HepG2 (cell line): Measurements from ENCODE around the gene PTRH2. TPM values are rescaled to one million over a fixed set of nuclear protein-coding genes. Genes with fewer than 3 reads are reported as not detected.

Source experiments
- CREB1 ChIP-seq, 2 experiments: fragments of 450-650 bp in 1 of 2; IDR thresholded peaks; 2 replicates each; pipeline ENCODE4 v1.6.1; 2016 to 2017; ENCODE audit warnings: control low read depth in 1 of 2, mild to moderate bottlenecking in 1 of 2, missing compliant biosample characterization in 1 of 2, missing genetic modification characterization in 1 of 2
- EP300 ChIP-seq, 3 experiments: sonication (generic) in 1 of 3; formaldehyde crosslinking in 1 of 3; IDR thresholded peaks; 2 replicates each; pipeline versions ENCODE4 v1.5.1 to v1.6.1; 2011 to 2020; ENCODE audit warnings: low read depth in 2 of 3, low read length in 2 of 3, borderline replicate concordance in 1 of 3, improper control_type of control experiment in 1 of 3, mild to moderate bottlenecking in 1 of 3, missing genetic modification reagents in 1 of 3, moderate library complexity in 1 of 3
- GABPA ChIP-seq, 2 experiments: IDR thresholded peaks; 2 replicates each; pipeline ENCODE4 v1.6.1; 2011 to 2016; ENCODE audit warnings: low read depth in 2 of 2, low read length in 1 of 2, missing biosample characterization in 1 of 2, missing genetic modification characterization in 1 of 2
- JUN ChIP-seq: sonication (generic); formaldehyde crosslinking; IDR thresholded peaks from 2 replicates; pipeline ENCODE4 v1.4.0; 2020; ENCODE audit warnings: mild to moderate bottlenecking, missing genetic modification reagents
- JUND ChIP-seq: sonication (generic); formaldehyde crosslinking; IDR thresholded peaks from 2 replicates; pipeline ENCODE4 v1.8.0; 2022; ENCODE audit warnings: mild to moderate bottlenecking, missing genetic modification reagents
- KAT8 ChIP-seq: IDR thresholded peaks from 2 replicates; pipeline ENCODE4 v1.6.1; 2016; ENCODE audit warnings: missing genetic modification reagents, missing compliant biosample characterization
- NR2F6 ChIP-seq, 2 experiments: IDR thresholded peaks; 2 replicates each; pipeline ENCODE4 v1.6.1; 2016; ENCODE audit warnings: antibody characterized with exemption in 1 of 2, mild to moderate bottlenecking in 1 of 2
- PATZ1 ChIP-seq: sonication (generic); formaldehyde crosslinking; IDR thresholded peaks from 2 replicates; pipeline ENCODE4 v1.4.0; 2020; ENCODE audit warnings: missing genetic modification reagents
- RARA ChIP-seq: IDR thresholded peaks from 2 replicates; pipeline ENCODE4 v1.6.1; 2016; ENCODE audit warnings: missing genetic modification reagents, missing compliant biosample characterization
- RCOR2 ChIP-seq: IDR thresholded peaks from 2 replicates; pipeline ENCODE4 v1.6.1; 2016; ENCODE audit warnings: missing biosample characterization, missing genetic modification reagents
- SOX6 ChIP-seq, 2 experiments: fragments of 450-650 bp in 1 of 2; sonication (generic) in 1 of 2; formaldehyde crosslinking in 1 of 2; IDR thresholded peaks; 2 replicates each; pipeline versions ENCODE4 v1.4.0 to v1.6.1; 2017 to 2020; ENCODE audit warnings: antibody characterized with exemption in 1 of 2, mild to moderate bottlenecking in 1 of 2, missing genetic modification reagents in 1 of 2
- STAG1 ChIP-seq: sonication (generic); formaldehyde crosslinking; IDR thresholded peaks from 2 replicates; pipeline ENCODE4 v1.4.0; 2020; ENCODE audit warnings: missing genetic modification reagents
- TFE3 ChIP-seq: IDR thresholded peaks from 2 replicates; pipeline ENCODE4 v1.6.1; 2016
- YEATS2 ChIP-seq: sonication (generic); formaldehyde crosslinking; IDR thresholded peaks from 2 replicates; pipeline ENCODE4 v1.4.0; 2020; ENCODE audit warnings: missing genetic modification reagents, borderline replicate concordance
- ZNF367 ChIP-seq: sonication (generic); formaldehyde crosslinking; IDR thresholded peaks from 2 replicates; pipeline ENCODE4 v1.4.0; 2020; ENCODE audit warnings: missing genetic modification reagents, borderline replicate concordance
- ZNF460 ChIP-seq: sonication (generic); formaldehyde crosslinking; IDR thresholded peaks from 2 replicates; pipeline ENCODE4 v1.5.1; 2020; ENCODE audit warnings: missing genetic modification reagents, mild to moderate bottlenecking, borderline replicate concordance
- ZNF614 ChIP-seq: IDR thresholded peaks from 2 replicates; pipeline ENCODE4 v1.6.1; 2018; ENCODE audit warnings: missing biosample characterization, missing genetic modification reagents, inconsistent platforms, borderline replicate concordance
- polyA plus RNA-seq, 8 experiments: library from polyadenylated mRNA; depleted of rRNA in 3 of 8; stranded (reverse) in 7 of 8; unstranded in 1 of 8; fragments of >200 nt; fragmentation: Illumina TruSeq in 4 of 8; extraction: Trizol in 4 of 8; gene quantifications; 2 replicates each; pipeline versions ENCODE4 v1.2.1 to v1.2.3, GENCODE V29; 2011 to 2016; ENCODE audit warnings: low read depth in 4 of 8, missing spikeins in 1 of 8, mixed read lengths in 1 of 8; ENCODE audit not compliant: insufficient read depth in 1 of 8
- total RNA-seq, 5 experiments: library from RNA; depleted of rRNA; stranded (reverse); fragments of >200 nt; fragmentation: Illumina TruSeq; extraction: Trizol; gene quantifications; 2 replicates each; pipeline ENCODE4 v1.2.3, GENCODE V29; 2016; ENCODE audit warnings: low read depth in 1 of 5
- TF ChIP-seq, protein P1 (sequence below): sonication (generic); formaldehyde crosslinking; IDR thresholded peaks from 2 replicates; pipeline ENCODE4 v1.8.0; 2022; ENCODE audit warnings: missing genetic modification reagents, mild to moderate bottlenecking, moderate library complexity, borderline replicate concordance
- TF ChIP-seq, protein P2 (sequence below): sonication (generic); formaldehyde crosslinking; IDR thresholded peaks from 2 replicates; pipeline ENCODE4 v1.5.1; 2020; ENCODE audit warnings: mild to moderate bottlenecking, missing genetic modification reagents

PTRH2 gene
- total and polyA plus RNA-seq, 2 of the 13 experiments (the other 11 are each of a cell fraction or from before 2014, with no cell fraction given), result 67.7 to 83.3 TPM

DNA sequence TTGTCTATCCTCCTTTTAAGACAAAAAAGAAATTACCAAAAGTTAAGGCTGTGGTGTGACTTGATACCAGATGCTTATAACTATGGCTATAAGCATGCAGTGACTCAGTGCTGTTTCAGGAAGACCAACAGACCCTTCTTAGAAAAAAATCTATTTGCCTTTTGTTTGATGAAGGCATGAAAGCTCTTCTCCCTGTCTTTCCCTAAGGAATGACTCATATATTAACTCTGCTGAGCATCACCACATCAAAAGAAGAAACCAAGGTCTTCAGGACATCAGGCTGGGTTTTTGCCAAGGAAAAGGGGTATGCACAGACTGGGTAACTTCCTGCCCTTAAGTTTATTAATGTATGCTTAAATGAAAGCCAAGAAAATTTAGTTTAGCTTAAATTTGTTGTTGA, 47.3 kb upstream of the PTRH2 start (continued):
- TF ChIP-seq PATZ1 (CRISPR knock-in tag) (0 out of 2 replicates have a peak, but pooled peaks have one; percentile 22), ZNF460 (CRISPR knock-in tag) (no peak), ZNF367 (CRISPR knock-in tag) (no peak), JUN (CRISPR knock-in tag) (peak; percentile 83), NR2F6 (IDR thresholded peaks at IDR 0.05) (peak; percentile 32; the same call in 1 of the 2 replicates), NR2F6 (CRISPR knock-in tag; IDR thresholded peaks at IDR 0.05) (peak; percentile 62), RCOR2 (CRISPR knock-in tag) (peak; percentile 56; the same call in 1 of the 2 replicates), RARA (CRISPR knock-in tag) (peak; percentile 91), JUND (CRISPR knock-in tag) (peak; percentile 65; the same call in 1 of the 2 replicates), TFE3 (CRISPR knock-in tag) (peak; percentile 67; the same call in 1 of the 2 replicates), YEATS2 (CRISPR knock-in tag) (peak; percentile 26; the same call in 1 of the 2 replicates), SOX6 (IDR thresholded peaks at IDR 0.05) (no peak), SOX6 (CRISPR knock-in tag; IDR thresholded peaks at IDR 0.05) (peak; percentile 69; the same call in 1 of the 2 replicates), EP300 (IDR thresholded peaks at IDR 0.05; ENCODE audit: low read depth in 2 of 2, low read length in 2 of 2) (peak; percentile 42 to 97; a peak in 2 of 4 replicates), EP300 (CRISPR knock-in tag; IDR thresholded peaks at IDR 0.05; ENCODE audit: borderline replicate concordance) (peak; percentile 94), GABPA (IDR thresholded peaks at IDR 0.05; ENCODE audit: low read depth, low read length) (no peak), GABPA (CRISPR knock-in tag; IDR thresholded peaks at IDR 0.05; ENCODE audit: low read depth) (peak; percentile 37; the same call in 1 of the 2 replicates), ZNF614 (CRISPR knock-in tag) (0 out of 2 replicates have a peak, but pooled peaks have one; percentile 19), KAT8 (CRISPR knock-in tag) (0 out of 2 replicates have a peak, but pooled peaks have one; percentile 24), STAG1 (CRISPR knock-in tag) (peak; percentile 28; the same call in 1 of the 2 replicates), CREB1 (IDR thresholded peaks at IDR 0.05) (no peak), CREB1 (CRISPR knock-in tag; IDR thresholded peaks at IDR 0.05) (peak; percentile 77)
- TF ChIP-seq, protein P1, sequence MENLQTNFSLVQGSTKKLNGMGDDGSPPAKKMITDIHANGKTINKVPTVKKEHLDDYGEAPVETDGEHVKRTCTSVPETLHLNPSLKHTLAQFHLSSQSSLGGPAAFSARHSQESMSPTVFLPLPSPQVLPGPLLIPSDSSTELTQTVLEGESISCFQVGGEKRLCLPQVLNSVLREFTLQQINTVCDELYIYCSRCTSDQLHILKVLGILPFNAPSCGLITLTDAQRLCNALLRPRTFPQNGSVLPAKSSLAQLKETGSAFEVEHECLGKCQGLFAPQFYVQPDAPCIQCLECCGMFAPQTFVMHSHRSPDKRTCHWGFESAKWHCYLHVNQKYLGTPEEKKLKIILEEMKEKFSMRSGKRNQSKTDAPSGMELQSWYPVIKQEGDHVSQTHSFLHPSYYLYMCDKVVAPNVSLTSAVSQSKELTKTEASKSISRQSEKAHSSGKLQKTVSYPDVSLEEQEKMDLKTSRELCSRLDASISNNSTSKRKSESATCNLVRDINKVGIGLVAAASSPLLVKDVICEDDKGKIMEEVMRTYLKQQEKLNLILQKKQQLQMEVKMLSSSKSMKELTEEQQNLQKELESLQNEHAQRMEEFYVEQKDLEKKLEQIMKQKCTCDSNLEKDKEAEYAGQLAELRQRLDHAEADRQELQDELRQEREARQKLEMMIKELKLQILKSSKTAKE (CRISPR knock-in tag), result 0 out of 2 replicates have a peak, but pooled peaks have one; percentile 49
- TF ChIP-seq, protein P2, sequence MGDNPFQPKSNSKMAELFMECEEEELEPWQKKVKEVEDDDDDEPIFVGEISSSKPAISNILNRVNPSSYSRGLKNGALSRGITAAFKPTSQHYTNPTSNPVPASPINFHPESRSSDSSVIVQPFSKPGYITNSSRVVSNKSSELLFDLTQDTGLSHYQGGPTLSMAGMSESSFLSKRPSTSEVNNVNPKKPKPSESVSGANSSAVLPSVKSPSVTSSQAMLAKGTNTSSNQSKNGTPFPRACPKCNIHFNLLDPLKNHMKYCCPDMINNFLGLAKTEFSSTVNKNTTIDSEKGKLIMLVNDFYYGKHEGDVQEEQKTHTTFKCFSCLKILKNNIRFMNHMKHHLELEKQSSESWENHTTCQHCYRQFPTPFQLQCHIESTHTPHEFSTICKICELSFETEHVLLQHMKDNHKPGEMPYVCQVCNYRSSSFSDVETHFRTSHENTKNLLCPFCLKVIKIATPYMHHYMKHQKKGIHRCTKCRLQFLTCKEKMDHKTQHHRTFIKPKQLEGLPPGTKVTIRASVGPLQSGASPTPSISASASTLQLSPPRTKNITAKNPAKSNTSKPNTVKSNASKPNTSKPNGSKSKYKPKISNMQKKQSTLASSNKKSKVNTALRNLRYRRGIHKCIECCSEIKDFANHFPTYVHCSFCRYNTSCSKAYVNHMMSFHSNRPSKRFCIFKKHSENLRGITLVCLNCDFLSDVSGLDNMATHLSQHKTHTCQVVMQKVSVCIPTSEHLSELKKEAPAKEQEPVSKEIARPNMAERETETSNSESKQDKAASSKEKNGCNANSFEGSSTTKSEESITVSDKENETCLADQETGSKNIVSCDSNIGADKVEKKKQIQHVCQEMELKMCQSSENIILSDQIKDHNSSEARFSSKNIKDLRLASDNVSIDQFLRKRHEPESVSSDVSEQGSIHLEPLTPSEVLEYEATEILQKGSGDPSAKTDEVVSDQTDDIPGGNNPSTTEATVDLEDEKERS (CRISPR knock-in tag), result 0 out of 2 replicates have a peak, but pooled peaks have one; percentile 30
